BJ (cell line): ENCODE measurements around the gene SPAG16. TPM values are rescaled to one million over a fixed set of nuclear protein-coding genes. Genes with fewer than 3 reads are reported as not detected.

Experiments used
- CTCF ChIA-PET: fragments of 350-600 bp; formaldehyde crosslinking; extraction: SDS; loops from one replicate; lab custom pipeline; 2021; ENCODE audit warnings: antibody characterized with exemption, inconsistent platforms; lab: Yijun Ruan, JAX
- POLR2A ChIA-PET: fragments of 300-600 bp; sonication (Branson Sonifier 250); formaldehyde crosslinking; extraction: SDS; loops from one replicate; lab custom pipeline; 2021; ENCODE audit warnings: antibody characterized with exemption; lab: Charles Lee
- DNase-seq: peaks from one replicate; pipeline ENCODE4 v3.0.0-alpha.2; 2011; ENCODE audit warnings: low read depth
- H3K27me3 ChIP-seq: 2 replicates; pipeline ENCODE4 v1.6.0; 2011; ENCODE audit warnings: low read length; ENCODE audit not compliant: control insufficient read depth, insufficient read depth
- H3K36me3 ChIP-seq: 2 replicates; pipeline ENCODE4 v1.5.1; 2011; ENCODE audit warnings: low read length; ENCODE audit not compliant: control insufficient read depth, insufficient read depth
- H3K4me3 ChIP-seq: 2 replicates; pipeline ENCODE4 v1.5.1; 2011; ENCODE audit warnings: low read depth, mild to moderate bottlenecking, control low read depth, low read length
- polyA plus RNA-seq: library from polyadenylated mRNA; depleted of rRNA; stranded (reverse); fragments of >200 nt; gene quantifications from 2 replicates; pipeline ENCODE4 v1.2.3, GENCODE V29; 2011
- TF ChIP-seq, protein P1 (sequence below): IDR thresholded peaks from 2 replicates; pipeline ENCODE4 v1.5.1; 2011; ENCODE audit warnings: low read depth, mild to moderate bottlenecking, control low read depth, inconsistent platforms, low read length, moderate library complexity; ENCODE audit not compliant: insufficient read depth

The SPAG16 gene
- polyA plus RNA-seq, 1 experiment = 11.0 TPM

DNA sequence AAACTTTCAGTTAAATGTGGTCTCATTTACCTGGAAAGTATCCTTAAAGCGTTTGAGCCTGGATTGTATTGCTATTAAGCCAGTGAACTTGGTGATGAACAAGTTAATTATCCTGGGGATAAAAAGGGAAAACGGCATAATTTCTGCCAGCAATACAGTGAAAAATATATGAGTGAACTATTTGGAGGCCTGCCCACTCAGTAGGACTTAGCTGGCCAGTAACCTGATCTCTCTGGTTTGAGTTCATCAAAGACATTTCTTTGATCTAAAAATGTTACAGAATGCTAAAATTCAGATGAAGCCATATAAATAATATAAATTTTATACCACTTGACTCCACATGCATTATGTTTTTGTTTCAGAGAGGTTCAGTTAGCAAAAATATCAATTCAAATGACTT, 885.5 kb downstream of the SPAG16 start:
- CTCF ChIA-PET = no interaction called here
- no peaks in the 10 kb centered on the region for H3K36me3 ChIP-seq
- TF ChIP-seq, protein P1, sequence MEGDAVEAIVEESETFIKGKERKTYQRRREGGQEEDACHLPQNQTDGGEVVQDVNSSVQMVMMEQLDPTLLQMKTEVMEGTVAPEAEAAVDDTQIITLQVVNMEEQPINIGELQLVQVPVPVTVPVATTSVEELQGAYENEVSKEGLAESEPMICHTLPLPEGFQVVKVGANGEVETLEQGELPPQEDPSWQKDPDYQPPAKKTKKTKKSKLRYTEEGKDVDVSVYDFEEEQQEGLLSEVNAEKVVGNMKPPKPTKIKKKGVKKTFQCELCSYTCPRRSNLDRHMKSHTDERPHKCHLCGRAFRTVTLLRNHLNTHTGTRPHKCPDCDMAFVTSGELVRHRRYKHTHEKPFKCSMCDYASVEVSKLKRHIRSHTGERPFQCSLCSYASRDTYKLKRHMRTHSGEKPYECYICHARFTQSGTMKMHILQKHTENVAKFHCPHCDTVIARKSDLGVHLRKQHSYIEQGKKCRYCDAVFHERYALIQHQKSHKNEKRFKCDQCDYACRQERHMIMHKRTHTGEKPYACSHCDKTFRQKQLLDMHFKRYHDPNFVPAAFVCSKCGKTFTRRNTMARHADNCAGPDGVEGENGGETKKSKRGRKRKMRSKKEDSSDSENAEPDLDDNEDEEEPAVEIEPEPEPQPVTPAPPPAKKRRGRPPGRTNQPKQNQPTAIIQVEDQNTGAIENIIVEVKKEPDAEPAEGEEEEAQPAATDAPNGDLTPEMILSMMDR = no peak
- no peak for DNase-seq
- POLR2A ChIA-PET = no interaction called here
- no peaks in the 10 kb centered on the region for H3K27me3 ChIP-seq
- no peak overlapping the region for H3K4me3 ChIP-seq

DNA sequence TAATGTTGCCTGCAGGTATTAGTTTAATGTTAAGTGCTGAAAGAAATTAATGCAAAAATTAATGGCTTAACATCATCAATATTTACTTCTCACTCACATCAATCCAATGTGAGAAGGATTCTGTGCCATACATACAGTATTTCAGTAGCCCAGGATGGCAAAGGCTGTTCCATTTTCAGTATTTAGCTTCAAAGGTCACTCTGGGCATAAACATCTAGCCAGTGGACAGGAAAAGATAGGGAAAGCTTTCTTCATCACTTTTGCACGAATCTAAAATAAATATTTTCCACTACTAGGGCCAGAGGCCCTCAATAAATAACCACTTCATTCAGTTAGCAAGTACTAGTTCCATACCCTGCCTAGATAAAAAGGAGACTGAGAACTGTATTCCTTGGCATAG, 890.3 kb downstream of the SPAG16 start:
- POLR2A ChIA-PET = no interaction called here

DNA sequence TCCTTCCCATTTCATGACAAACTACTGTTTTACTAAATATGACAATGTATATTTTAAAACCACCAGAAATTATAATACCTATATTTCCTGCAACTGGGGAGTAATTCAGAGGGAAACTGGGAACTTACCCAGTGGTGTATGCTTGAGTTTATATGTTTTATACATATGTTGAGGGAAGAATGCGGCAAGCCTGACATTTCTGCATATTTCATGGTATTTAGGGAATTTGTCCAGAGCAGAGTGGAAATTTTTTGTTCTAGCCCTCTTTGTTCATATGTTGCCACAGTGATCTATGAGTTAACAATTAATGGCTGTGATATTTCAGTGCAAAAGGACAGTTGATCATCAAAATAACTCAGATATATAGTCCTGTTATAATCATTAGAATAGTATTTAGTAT, 895.8 kb downstream of the SPAG16 start:
- Histone ChIP-seq H3K36me3 (no peaks in the 10 kb centered on the region), H3K4me3 (no peak overlapping the region), H3K27me3 (no peaks in the 10 kb centered on the region)
- ChIA-PET POLR2A (no interaction called here), CTCF (no interaction called here)
- no peak for DNase-seq
- TF ChIP-seq, protein P1 = no peak

More for the DNA sequence above, 890.3 kb downstream of the SPAG16 start:
- no peak overlapping the region for H3K4me3 ChIP-seq
- no peaks in the 10 kb centered on the region for H3K27me3 ChIP-seq
- DNase-seq = no peak
- CTCF ChIA-PET = interaction anchor here (0.6 to 1.0 kb wide), 2 partner anchors 9 to 683 kb away, joined by 3 read pairs; no protein-coding TSS in a partner anchor
- TF ChIP-seq, protein P1 = no peak
- no peaks in the 10 kb centered on the region for H3K36me3 ChIP-seq

DNA sequence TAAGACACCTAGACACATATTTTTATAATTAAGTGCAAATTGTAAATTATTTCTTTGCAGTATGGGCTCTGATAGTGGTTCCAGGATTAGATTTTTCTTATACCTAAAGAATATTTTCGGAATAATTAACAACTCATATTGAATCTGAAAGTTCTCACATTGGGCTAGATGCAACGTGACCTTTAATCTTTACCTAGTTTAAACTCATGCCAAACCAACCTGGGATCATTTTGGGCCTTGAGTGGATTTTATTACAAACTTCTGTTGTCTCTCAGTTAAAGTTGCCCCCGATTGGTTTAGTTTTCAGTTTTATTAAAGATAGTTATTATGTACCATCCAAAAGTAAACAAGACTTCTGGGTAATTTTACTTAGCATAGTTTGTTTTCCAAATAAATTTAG, 896.4 kb downstream of the SPAG16 start:
- POLR2A ChIA-PET = no interaction called here
- H3K36me3 ChIP-seq = no peaks in the 10 kb centered on the region
- DNase-seq = no peak
- CTCF ChIA-PET = interaction anchor here (0.6 kb wide), 1 partner anchor 538 kb away, joined by 3 read pairs; no protein-coding TSS in a partner anchor
- H3K27me3 ChIP-seq = no peaks in the 10 kb centered on the region
- TF ChIP-seq, protein P1 = no peak
- H3K4me3 ChIP-seq = no peak overlapping the region

DNA sequence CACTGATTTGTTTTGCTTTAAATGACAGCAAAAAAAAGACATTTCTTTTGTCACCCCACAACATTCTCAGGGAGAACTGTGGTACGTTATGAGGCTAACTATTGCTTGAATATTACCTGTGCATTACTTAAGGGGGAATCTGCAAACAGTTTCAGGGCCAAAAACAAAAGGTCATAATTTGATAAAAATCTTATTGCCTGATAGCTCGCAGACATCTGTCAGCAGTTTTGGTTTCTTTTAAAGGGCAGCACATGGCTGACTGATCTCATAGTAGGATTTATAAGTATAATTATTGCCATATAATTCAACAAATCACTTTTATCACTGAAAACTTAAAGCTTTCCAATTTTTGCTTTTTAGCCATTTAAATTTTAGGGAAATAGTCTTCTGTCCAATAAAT, 900.2 kb downstream of the SPAG16 start:
- TF ChIP-seq, protein P1 = no peak
- POLR2A ChIA-PET = no interaction called here
- CTCF ChIA-PET = interaction anchor here (0.7 kb wide), 3 partner anchors 9 to 196 kb away, joined by 3 read pairs; no protein-coding TSS in a partner anchor
- no peak for DNase-seq
- H3K27me3 ChIP-seq = no peaks in the 10 kb centered on the region
- no peak overlapping the region for H3K4me3 ChIP-seq
- H3K36me3 ChIP-seq = no peaks in the 10 kb centered on the region
